GM21528 (cell line): ENCODE results near the gene CCDC146.
"Not testable (repeated sequence)": the region's sequence is repeated elsewhere in the genome, so short reads cannot be mapped to it uniquely, and the experiment has no call there.

Experiments used
- ATAC-seq: cut with Tn5 transposase; IDR thresholded peaks from one replicate; pipeline ENCODE4 v1.9.1; 2021; ENCODE audit warnings: mild to moderate bottlenecking, moderate library complexity; ENCODE audit not compliant: unreplicated experiment, low FRiP score

Gene CCDC146

GRCh38 chr7:77199013-77199966 is 76.9 kb downstream of the CCDC146 start, which contains the start of gene FGL2:
TSS of gene FGL2 (minus strand) at chr7:77199819. CDS start at chr7:77199793, 26 bp downstream.
- ATAC-seq, result peak; percentile 36

DNA sequence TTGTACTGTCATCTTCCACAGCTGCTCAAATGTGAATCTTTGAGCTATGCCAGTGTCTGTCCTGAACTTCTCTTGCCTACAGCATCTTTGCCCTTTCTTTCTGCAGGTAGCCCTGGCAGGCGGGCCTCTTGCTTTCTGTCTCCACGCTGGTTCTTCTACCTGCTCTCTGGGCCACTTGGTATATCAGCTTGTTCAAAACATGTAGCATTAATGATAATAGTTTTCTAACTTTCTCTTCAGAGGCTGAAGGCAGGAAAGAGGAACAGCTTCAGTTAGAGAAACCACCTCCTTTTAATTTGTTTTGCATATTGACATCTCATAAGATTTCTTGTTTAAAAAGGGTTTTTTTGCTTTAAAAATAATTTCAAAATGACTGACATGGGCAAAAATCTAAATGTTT is 78.1 kb downstream of the CCDC146 start:
- no peak for ATAC-seq

- peak; percentile 87 for ATAC-seq
Observed at GRCh38 chr7:77202481-77202976, 80.1 kb downstream of the CCDC146 start.

DNA sequence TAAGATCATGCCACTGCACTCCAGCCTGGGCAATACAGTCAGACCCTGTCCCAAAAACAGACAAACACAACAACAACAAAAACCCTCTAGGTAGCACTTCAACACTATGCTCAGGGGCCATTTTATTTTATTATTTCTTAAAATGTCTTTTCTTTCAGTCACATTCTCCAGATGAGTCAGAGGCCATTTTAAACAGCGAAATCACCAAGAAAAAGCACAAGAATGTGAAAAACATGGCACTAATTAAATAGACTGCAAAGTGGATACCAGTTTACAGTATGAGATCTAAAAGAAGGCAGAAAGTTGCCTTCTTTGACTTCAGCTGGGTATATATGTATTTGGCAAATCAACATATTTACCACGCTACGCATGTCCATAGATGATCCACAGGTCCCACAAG is 83.3 kb downstream of the CCDC146 start:
- no peak for ATAC-seq

- no peak for ATAC-seq
Observed at GRCh38 chr7:77208416-77208815, 86.0 kb downstream of the CCDC146 start.

DNA sequence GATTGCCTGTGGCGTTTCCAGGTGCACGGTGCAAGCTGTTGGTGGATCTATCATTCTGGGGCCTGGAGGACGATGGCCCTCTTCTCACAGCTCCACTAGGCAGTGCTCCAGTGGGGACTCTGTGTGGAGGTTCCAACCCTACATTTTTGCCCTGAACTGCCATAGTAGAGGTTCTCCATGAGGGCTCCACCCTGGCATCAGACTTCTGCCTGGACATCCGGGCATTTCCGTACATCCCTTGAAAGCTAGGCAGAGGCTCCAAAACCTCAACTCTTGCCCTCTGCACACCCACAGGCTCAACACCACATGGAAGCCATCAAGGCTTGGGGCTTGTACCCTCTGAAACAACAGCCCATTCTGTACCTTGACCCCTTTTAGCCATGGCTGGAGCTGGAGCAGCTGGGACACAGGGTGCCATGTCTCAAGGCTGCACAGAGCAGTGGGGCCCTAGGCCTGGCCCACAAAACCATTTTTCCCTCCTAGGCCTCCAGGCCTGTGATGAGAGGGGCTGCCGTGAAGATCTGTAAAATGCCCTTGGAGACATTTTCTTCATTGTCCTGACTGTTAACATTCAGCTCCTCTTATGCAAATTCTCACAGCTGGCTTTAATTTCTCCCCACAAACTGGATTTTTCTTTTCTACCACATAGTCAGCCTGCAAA is 87.2 kb downstream of the CCDC146 start:
- no peak for ATAC-seq

- ATAC-seq, result no peak
Observed at GRCh38 chr7:77216181-77216845, 93.9 kb downstream of the CCDC146 start.

DNA sequence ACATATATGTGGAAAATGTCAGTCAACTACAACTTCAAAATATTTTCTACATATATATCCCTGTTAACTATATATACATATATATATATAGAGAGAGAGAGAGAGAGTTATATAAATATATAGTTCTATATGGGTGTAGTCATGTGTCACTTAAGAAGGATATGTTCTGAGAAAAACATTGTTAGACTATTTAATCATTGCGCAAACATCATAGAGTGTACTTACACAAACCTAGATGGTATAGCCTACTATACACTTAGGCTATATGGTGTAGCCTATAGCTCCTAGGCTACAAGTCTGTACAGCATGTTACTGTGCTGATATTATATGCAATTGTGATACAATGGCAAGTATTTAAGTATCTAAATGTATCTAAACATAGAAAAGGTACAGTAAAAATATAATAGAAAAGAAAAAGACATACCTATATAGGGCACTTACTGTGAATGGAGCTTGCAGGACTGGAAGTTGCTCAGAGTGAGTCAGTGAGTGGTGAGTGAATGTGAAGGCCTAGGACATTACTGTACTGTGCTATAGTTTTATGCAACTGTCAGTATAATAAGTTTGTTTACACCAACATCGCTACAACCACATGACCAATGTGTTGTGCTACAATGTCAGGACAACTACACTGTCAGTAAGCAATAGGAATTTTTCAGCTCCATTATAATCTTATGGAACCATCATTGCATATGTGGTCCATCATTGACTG is 95.2 kb downstream of the CCDC146 start:
- no peak for ATAC-seq

- ATAC-seq, result not testable (repeated sequence)
Observed at GRCh38 chr7:77219701-77220331, 97.4 kb downstream of the CCDC146 start.

- no peak for ATAC-seq
Observed at GRCh38 chr7:77222065-77222464, 99.7 kb downstream of the CCDC146 start.

DNA sequence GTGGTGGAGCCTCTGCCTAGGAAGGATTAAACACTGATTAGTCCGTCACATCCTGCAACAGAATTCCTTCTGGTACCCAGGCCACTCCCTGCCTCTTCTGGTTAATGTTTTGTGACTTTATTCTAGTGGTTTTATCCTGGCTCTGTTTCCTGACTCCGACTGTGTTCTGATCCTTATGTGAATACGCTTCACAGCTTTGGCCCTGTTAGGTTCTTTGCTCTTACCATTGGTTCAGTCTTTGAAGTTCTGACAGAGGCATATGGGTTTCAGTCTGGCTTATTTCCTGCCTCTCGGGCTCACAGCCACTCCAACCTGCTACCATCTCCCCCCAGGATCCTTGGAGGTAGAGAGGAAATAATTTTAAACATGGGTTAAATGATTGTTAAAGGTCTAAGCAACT is 100.4 kb downstream of the CCDC146 start:
- ATAC-seq, result no peak

DNA sequence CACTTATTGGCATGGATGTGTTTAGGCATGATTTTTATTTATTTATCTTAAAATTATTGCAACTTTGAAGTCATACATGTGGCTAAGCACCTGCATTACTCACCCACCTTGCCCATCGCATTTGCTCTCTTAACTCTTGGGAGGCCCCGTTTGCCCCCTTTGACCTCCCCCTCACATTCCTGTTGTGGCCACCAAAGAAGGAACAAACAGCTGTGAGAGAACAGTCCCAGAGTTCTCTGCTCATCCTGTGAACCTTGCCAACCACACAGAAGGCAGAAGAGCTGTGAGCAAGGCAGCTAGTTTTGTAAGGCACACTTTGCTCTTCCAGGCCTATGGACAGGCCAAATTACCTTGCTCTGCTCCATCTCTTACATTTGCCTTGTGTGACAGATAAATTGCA is 100.8 kb downstream of the CCDC146 start:
- ATAC-seq, result no peak

DNA sequence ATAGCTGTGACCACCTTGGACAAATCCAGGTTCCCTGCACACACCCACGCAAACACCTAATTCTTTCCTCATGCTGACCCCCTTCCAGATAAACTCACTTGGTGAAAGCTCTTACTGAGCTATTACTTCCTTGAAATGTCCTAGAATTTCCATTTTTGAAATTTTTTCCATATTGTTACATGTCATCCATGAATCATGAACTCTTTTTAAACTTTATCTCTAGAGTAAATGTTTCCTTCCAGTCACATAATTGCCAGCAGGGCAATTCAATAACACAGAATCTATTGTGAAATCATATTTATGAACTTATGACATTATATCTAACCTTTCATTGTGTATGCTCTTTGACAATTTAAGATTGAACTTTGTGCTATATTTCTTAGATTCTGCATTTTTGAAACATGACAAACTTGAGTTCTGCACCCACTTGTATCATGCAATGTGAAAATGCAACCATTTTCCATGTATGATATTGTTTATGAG is 104.0 kb downstream of the CCDC146 start:
- no peak for ATAC-seq

GRCh38 chr7:77228795-77229194 is 106.4 kb downstream of the CCDC146 start:
- ATAC-seq, result not testable (repeated sequence)

GRCh38 chr7:77232467-77232866 is 110.1 kb downstream of the CCDC146 start:
- ATAC-seq, result no peak

- ATAC-seq, result no peak
Observed at GRCh38 chr7:77235276-77235675, 112.9 kb downstream of the CCDC146 start.

GRCh38 chr7:77238703-77239136 is 116.3 kb downstream of the CCDC146 start:
- ATAC-seq, result no peak

DNA sequence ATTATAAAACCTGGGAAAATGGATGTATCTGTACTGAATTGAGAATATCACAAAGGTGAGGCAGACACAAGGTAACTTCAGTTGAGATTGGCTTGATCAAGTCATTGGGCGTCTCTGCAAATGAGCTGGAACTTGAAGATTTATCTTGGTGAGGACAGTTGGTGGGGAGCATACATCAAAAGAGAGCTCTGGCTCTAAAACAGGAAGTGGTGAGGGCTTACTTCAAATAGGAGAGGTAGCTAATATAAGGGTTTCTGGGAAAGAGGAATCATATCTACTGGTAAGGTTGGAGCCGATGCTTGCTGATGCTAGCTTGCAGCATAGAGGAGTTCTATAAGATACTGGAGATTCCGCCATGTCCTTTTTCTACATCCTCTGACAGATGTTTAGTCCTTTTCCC is 117.1 kb downstream of the CCDC146 start:
- ATAC-seq, result no peak

DNA sequence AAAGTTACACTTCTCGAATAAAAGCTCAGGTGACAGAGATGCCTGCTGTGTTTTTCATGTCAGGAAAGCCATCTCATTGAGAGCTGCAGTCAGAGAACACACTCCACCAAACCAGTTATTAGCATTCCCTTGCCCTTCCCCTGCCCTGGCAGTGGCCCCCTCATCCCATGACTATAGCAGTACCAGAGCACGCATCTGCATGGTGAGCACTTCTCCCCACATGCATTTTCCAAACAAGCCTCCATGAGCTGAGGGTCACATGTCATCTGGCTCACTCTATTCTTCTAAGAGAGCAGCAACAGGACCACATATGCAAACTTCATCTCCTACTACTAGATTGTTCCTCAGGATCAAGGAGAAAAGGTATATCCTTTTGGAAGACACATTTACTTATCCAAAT is 119.7 kb downstream of the CCDC146 start:
- ATAC-seq, result no peak

- ATAC-seq, result no peak
Observed at GRCh38 chr7:77242554-77242953, 120.1 kb downstream of the CCDC146 start.
